Activated CD8-positive, alpha-beta T cell treated with anti-CD3 and anti-CD28 coated beads for 36 hours (primary cell): ENCODE measurements around the gene RAB38. TPM values are rescaled to one million over a fixed set of nuclear protein-coding genes. Genes with fewer than 3 reads are reported as not detected.

ENCODE experiments used
- ATAC-seq: fragments of 200-7000 bp; cut with Tn5 transposase; one replicate; pipeline ENCODE4 v1.10.0; 2021; ENCODE audit warnings: mild to moderate bottlenecking, moderate library complexity
- CTCF ChIA-PET: fragments of 350-600 bp; sonication (Branson Sonifier 250); formaldehyde crosslinking; loops from one replicate; lab custom pipeline; 2021; ENCODE audit warnings: antibody characterized with exemption; lab: Charles Lee
- POLR2A ChIA-PET: fragments of 350-600 bp; sonication (Branson Sonifier 250); formaldehyde crosslinking; loops from one replicate; lab custom pipeline; 2021; ENCODE audit warnings: antibody characterized with exemption; lab: Charles Lee
- DNase-seq: peaks from one replicate; pipeline ENCODE4 v3.0.0-alpha.2; 2020
- H3K27ac Mint-ChIP-seq: one replicate; pipeline ENCODE4 v1.8.0; 2021; ENCODE audit warnings: mild to moderate bottlenecking, mixed read lengths
- H3K27me3 Mint-ChIP-seq: one replicate; pipeline ENCODE4 v1.8.0; 2021; ENCODE audit warnings: mixed read lengths
- H3K36me3 Mint-ChIP-seq: one replicate; pipeline ENCODE4 v1.8.0; 2021; ENCODE audit warnings: low read depth, mixed read lengths
- H3K4me1 Mint-ChIP-seq: one replicate; pipeline ENCODE4 v1.8.0; 2021; ENCODE audit warnings: low read depth, mixed read lengths
- H3K4me3 Mint-ChIP-seq: one replicate; pipeline ENCODE4 v1.8.0; 2021; ENCODE audit warnings: mild to moderate bottlenecking, moderate library complexity, mixed read lengths
- H3K9me3 Mint-ChIP-seq: one replicate; pipeline ENCODE4 v1.8.0; 2021; ENCODE audit warnings: mixed read lengths
- intact Hi-C: fragments of 100-400 bp; cut with micrococcal nuclease; formaldehyde crosslinking; loops from one replicate; pipeline ENCODE4 v1.10.0; 2022
- total RNA-seq, 2 experiments: library from RNA; stranded (reverse); gene quantifications; one replicate each; pipeline ENCODE4 v1.2.3, GENCODE V29; 2021
- TF ChIP-seq, protein P1 (sequence below): fragments of 200-600 bp; IDR thresholded peaks from one replicate; pipeline ENCODE4 v1.8.0; 2022; ENCODE audit warnings: antibody characterized with exemption, mild to moderate bottlenecking

Gene RAB38
- total RNA-seq, 2 experiments from 2014 or later: 3.2 to 3.4 TPM

GRCh38 chr11:88100151-88100550, 75.1 kb downstream of the RAB38 start:
- ChIA-PET POLR2A (no interaction called here), CTCF (no interaction called here)
- DNase-seq (no peak), ATAC-seq (no peak)
- TF ChIP-seq, protein P1, sequence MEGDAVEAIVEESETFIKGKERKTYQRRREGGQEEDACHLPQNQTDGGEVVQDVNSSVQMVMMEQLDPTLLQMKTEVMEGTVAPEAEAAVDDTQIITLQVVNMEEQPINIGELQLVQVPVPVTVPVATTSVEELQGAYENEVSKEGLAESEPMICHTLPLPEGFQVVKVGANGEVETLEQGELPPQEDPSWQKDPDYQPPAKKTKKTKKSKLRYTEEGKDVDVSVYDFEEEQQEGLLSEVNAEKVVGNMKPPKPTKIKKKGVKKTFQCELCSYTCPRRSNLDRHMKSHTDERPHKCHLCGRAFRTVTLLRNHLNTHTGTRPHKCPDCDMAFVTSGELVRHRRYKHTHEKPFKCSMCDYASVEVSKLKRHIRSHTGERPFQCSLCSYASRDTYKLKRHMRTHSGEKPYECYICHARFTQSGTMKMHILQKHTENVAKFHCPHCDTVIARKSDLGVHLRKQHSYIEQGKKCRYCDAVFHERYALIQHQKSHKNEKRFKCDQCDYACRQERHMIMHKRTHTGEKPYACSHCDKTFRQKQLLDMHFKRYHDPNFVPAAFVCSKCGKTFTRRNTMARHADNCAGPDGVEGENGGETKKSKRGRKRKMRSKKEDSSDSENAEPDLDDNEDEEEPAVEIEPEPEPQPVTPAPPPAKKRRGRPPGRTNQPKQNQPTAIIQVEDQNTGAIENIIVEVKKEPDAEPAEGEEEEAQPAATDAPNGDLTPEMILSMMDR: no peak
- H3K4me1 Mint-ChIP-seq: no peaks in the 10 kb centered on the region
- intact Hi-C loops: loop anchor here (5.0 kb wide), 1 partner anchor 442 kb away; no protein-coding TSS in a partner anchor
- peaks cover 6% of the 10 kb centered on the region for H3K27me3 Mint-ChIP-seq
- no peak overlapping the region for H3K27ac Mint-ChIP-seq
- no peaks in the 10 kb centered on the region for H3K36me3 Mint-ChIP-seq
- no peak overlapping the region for H3K4me3 Mint-ChIP-seq
- no peaks in the 10 kb centered on the region for H3K9me3 Mint-ChIP-seq

- Mint-ChIP-seq H3K4me3 (no peak overlapping the region), H3K27ac (no peak overlapping the region), H3K27me3 (peaks cover 6% of the 10 kb centered on the region), H3K9me3 (no peaks in the 10 kb centered on the region), H3K36me3 (no peaks in the 10 kb centered on the region), H3K4me1 (no peaks in the 10 kb centered on the region)
- intact Hi-C loops: no loop called here
- ATAC-seq (no peak), DNase-seq (no peak)
- ChIA-PET CTCF (interaction anchor here (0.9 kb wide), 1 partner anchor 454 kb away, joined by 3 read pairs; no protein-coding TSS in a partner anchor), POLR2A (no interaction called here)
- TF ChIP-seq, protein P1: no peak
Measured at GRCh38 chr11:88098289-88098688, 77.0 kb downstream of the RAB38 start.

- H3K9me3 Mint-ChIP-seq: no peaks in the 10 kb centered on the region
- ChIA-PET POLR2A (no interaction called here), CTCF (interaction anchor here (1.7 kb wide), 1 partner anchor 15 kb away, joined by 4 read pairs; no protein-coding TSS in a partner anchor)
- intact Hi-C loops: no loop called here
- H3K27me3 Mint-ChIP-seq: peaks cover 7% of the 10 kb centered on the region
- H3K27ac Mint-ChIP-seq: no peak overlapping the region
- DNase-seq (no peak), ATAC-seq (no peak)
- H3K4me1 Mint-ChIP-seq: no peaks in the 10 kb centered on the region
- TF ChIP-seq, protein P1: no peak
- H3K4me3 Mint-ChIP-seq: no peak overlapping the region
- no peaks in the 10 kb centered on the region for H3K36me3 Mint-ChIP-seq
Measured at GRCh38 chr11:88089134-88089533, 86.1 kb downstream of the RAB38 start.

GRCh38 chr11:88087337-88087736, 87.9 kb downstream of the RAB38 start:
- Mint-ChIP-seq H3K4me3 (no peak overlapping the region), H3K36me3 (no peaks in the 10 kb centered on the region), H3K4me1 (no peaks in the 10 kb centered on the region), H3K27ac (no peak overlapping the region), H3K27me3 (peaks cover 10% of the 10 kb centered on the region), H3K9me3 (no peaks in the 10 kb centered on the region)
- DNase-seq (no peak), ATAC-seq (no peak)
- ChIA-PET CTCF (no interaction called here), POLR2A (no interaction called here)
- TF ChIP-seq, protein P1: no peak
- intact Hi-C loops: no loop called here

DNA sequence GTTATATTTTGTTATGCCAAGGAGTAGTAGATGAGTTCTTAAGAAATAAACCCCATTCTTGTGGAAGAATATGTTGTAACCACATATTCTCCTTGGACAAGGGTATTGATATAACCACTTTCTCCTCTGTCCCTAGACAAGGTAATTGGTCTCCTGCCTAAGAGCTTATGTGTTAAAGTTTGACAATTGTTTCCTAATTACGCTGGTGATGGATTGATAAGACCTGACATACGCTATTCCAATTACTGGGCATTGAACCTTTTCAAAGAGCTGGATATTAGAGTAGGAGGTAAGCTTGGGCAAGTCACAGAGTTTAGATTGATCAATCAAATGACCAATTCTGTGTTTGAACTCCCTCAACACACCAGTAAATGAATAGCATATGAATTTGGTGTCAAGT, 88.9 kb downstream of the RAB38 start:
- DNase-seq (no peak), ATAC-seq (no peak)
- TF ChIP-seq, protein P1: no peak
- Mint-ChIP-seq H3K36me3 (no peaks in the 10 kb centered on the region), H3K27ac (no peak overlapping the region), H3K27me3 (peaks cover 10% of the 10 kb centered on the region), H3K9me3 (no peaks in the 10 kb centered on the region), H3K4me3 (no peak overlapping the region), H3K4me1 (no peaks in the 10 kb centered on the region)
- POLR2A ChIA-PET: no interaction called here
- intact Hi-C loops: no loop called here
- CTCF ChIA-PET: no interaction called here
